Measurements from ENCODE around the gene CPO.

Gene CPO

DNA sequence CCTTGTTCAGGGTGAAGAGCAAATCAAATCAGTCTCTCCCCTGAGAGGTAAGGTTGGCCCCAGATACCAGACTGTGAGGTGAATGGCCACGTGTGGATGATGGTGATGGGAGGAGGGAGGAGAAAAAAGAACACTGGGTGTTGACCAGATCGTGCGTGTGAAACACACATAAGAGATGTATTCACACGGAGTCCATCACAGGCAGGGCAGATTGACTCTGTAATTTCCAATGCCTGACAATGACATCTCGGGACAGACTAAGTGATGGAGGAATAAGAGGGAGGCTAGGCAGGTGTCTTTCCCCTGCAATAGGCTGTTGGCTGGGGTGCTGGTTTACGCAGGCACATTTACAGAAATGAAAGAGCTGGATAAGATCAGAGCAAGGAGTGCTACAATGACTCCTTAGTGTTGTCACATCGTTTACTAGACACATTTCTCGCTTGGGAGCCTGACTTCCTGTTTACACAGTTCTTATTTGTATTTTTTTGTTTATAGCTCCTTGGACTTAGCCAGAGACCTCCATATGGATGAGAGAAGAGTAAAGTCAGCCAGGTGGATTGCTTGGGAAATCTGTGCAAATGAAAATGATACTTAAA lies 43.1 kb downstream of the CPO start:
- TF ChIP-seq, protein P1, sequence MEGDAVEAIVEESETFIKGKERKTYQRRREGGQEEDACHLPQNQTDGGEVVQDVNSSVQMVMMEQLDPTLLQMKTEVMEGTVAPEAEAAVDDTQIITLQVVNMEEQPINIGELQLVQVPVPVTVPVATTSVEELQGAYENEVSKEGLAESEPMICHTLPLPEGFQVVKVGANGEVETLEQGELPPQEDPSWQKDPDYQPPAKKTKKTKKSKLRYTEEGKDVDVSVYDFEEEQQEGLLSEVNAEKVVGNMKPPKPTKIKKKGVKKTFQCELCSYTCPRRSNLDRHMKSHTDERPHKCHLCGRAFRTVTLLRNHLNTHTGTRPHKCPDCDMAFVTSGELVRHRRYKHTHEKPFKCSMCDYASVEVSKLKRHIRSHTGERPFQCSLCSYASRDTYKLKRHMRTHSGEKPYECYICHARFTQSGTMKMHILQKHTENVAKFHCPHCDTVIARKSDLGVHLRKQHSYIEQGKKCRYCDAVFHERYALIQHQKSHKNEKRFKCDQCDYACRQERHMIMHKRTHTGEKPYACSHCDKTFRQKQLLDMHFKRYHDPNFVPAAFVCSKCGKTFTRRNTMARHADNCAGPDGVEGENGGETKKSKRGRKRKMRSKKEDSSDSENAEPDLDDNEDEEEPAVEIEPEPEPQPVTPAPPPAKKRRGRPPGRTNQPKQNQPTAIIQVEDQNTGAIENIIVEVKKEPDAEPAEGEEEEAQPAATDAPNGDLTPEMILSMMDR (IDR thresholded peaks at IDR 0.05): no peak
- no peak for TF ChIP-seq ZFX (IDR thresholded peaks at IDR 0.05; ENCODE audit: borderline replicate concordance)
- H3K27ac ChIP-seq: peak overlapping the region; percentile 60

DNA sequence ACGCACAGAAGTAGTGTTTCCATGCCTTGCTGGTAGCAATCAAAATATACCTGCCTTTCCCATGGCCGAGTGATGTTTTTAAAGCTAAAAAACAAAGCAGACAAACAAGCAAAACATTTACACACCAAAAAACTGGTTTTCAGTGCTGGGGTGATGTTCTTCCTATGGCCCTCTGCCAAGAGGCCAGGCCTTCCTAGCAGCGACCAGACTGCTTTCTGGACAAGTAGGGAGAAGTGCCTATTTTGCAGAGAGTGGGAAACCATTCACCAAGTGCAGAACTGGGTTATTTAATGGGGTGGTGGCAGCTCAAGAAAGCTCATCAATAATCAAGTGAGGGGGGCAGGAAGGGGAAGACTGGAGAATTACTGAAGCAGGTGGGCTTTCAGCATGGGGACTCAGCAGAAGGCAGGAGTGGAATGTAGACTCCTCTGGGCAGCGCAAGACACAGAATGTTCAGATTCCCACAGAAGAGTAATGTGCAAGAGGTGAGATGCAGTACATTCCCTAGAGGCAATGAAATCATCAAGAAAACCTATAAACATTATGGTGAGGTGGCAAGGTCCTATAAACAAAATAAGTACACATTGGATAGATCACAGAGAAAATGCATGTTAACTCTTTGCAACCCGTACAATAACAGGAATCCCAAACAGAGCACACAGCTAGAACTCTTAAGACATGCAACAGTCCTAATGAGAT lies 44.0 kb downstream of the CPO start:
- no peak for TF ChIP-seq ZFX (IDR thresholded peaks at IDR 0.05; ENCODE audit: borderline replicate concordance)
- TF ChIP-seq, protein P1 (IDR thresholded peaks at IDR 0.05): no peak
- H3K27ac ChIP-seq: peak overlapping the region; percentile 60

DNA sequence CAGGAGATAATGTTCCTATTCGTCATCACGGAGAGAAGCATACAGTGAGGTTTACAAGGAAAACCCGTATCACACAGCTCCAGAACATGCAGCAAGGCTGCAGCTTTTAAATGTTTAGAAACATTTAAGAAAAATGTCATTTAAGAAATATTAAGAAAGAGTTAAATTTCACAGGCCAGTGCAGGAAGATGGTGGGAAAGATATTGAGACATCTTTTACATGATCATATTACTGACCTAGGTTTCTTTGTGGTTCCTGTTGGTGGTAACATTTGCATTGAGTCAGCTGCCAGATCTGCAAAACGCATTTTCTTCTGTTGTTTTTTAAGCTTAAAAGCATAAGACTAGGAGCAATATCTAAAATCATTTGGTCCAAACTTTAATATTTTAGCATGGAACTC lies 44.9 kb downstream of the CPO start:
- TF ChIP-seq ZFX (IDR thresholded peaks at IDR 0.05; ENCODE audit: borderline replicate concordance): no peak
- TF ChIP-seq, protein P1 (IDR thresholded peaks at IDR 0.05): no peak
- H3K27ac ChIP-seq: no peak overlapping the region

DNA sequence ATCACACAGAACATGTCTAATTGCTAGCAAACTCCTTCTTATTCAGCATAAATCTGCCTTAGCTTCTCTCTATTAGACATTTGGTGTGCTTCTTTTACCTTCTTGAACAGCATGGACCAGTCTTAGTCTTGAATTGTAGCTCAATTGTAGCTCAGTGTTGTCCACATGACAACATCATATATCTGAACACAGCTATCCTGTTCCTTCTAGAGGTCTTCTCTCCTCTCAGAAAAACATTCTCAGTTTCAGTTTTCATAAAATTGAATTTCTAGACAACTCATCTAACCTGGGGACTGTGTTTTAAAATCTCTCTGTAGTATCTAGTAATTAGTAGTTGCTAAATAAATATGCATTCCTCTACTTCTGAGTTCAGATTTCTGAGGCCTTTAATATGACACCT lies 47.6 kb downstream of the CPO start:
- H3K27ac ChIP-seq: no peak overlapping the region
- TF ChIP-seq, protein P1 (IDR thresholded peaks at IDR 0.05): no peak
- TF ChIP-seq ZFX (IDR thresholded peaks at IDR 0.05; ENCODE audit: borderline replicate concordance): no peak

DNA sequence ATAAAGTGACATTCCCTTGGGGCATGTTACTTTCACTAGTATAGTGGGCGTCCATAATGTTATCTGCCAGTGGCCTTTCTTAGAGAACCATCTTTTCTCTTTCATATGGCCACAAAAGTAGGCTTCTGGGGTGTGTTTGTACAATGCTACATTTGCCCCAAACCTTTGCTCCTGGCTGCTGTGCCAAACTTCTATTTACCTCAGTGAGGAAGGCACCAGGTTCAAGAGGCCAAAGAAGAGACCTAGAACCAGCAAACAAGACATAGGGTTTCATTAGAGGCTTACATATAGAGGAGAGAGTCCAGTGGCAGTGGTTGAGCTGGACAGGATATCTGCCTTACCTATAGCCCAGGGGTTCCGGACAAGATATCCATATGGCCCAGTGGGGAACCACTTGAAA lies 48.5 kb downstream of the CPO start:
- H3K27ac ChIP-seq: no peak overlapping the region
- TF ChIP-seq ZFX (IDR thresholded peaks at IDR 0.05; ENCODE audit: borderline replicate concordance): no peak
- TF ChIP-seq, protein P1 (IDR thresholded peaks at IDR 0.05): no peak

DNA sequence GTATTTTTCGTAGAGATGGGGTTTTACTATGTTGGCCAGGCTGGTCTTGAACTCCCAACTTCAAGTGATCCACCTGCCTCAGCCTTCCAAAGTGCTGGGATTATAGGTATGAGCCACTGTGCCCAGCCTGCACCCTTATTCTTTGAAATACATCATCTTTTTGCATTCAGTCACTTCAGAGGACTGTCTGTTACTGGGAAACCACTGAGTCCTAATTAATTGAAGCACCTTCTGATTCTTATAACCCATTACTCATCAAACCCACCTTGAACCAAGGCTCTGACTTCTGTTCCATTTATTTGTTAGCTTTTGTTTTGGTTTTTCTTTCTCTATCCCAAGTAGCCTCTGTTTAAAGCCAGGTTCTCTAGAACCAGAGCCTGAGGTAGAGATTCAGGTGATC lies 49.6 kb downstream of the CPO start:
- no peak overlapping the region for H3K27ac ChIP-seq

DNA sequence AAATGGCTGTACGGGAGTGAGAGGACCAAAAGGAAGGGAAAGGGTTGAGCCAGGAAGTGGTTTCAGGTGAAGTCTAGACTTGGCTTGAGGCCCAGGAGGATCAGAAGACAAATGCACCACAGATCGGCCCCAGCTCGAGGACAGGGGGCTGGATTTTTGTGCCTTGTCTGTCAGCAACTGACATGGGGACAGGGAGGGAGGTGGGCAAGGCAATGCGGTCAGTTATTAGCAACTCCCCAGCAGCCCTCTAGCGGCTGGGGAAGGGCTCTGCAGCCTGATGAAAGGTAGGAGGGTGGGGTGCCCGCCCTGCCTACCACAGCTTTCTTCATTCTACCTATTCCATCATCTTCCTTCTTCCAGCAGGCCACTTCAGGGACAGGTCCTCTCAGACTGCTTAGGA lies 50.0 kb downstream of the CPO start:
- no peak overlapping the region for H3K27ac ChIP-seq
- TF ChIP-seq, protein P1 (IDR thresholded peaks at IDR 0.05): peak; percentile 81
- no peak for TF ChIP-seq ZFX (IDR thresholded peaks at IDR 0.05; ENCODE audit: borderline replicate concordance)

More for the DNA sequence above, 49.6 kb downstream of the CPO start:
- no peak for TF ChIP-seq ZFX (IDR thresholded peaks at IDR 0.05; ENCODE audit: borderline replicate concordance)
- TF ChIP-seq, protein P1 (IDR thresholded peaks at IDR 0.05): no peak

All from 22Rv1 (cell line).